ENCODE data around the gene CDKN1C. TPM values are rescaled to one million over a fixed set of nuclear protein-coding genes. Genes with fewer than 3 reads are reported as not detected.

CDKN1C gene
- total and polyA plus RNA-seq, 2 donors from 2014 or later, result 54.8 to 192 TPM

GRCh38 chr11:2892215-2892966 is 6.8 kb upstream of the CDKN1C start:
- TF ChIP-seq CTCF (IDR thresholded peaks at IDR 0.05; ENCODE audit: borderline replicate concordance, extremely low read depth, insufficient read depth), result peak; percentile 77
- Histone ChIP-seq H3K27ac (ENCODE audit: low read depth in 2 of 2, low read length in 2 of 2) (peak overlapping the region; percentile 57), H3K9me3 (ENCODE audit: control insufficient read depth in 2 of 3, insufficient read depth in 1 of 3, low read length in 3 of 3) (no peaks in the 10 kb centered on the region), H3K4me3 (ENCODE audit: low read length in 3 of 3) (peak overlapping the region; percentile 12 to 52 (median 35)), H3K9ac (ENCODE audit: low read length in 3 of 3) (peak overlapping the region in 1 of 3 donors; percentile 51), H3K36me3 (ENCODE audit: control insufficient read depth in 2 of 3, insufficient read depth in 3 of 3, low read length in 3 of 3) (no peaks in the 10 kb centered on the region), H3K27me3 (ENCODE audit: control insufficient read depth, insufficient read depth, low read length) (no peaks in the 10 kb centered on the region), H3K4me1 (ENCODE audit: control insufficient read depth in 2 of 3, insufficient read depth in 2 of 3, low read depth in 1 of 3, low read length in 3 of 3) (peaks cover 0 to 19% (median 12%) of the 10 kb centered on the region in 3 donors)
- FAIRE-seq (no peak), DNase-seq (peak; percentile 84 to 94 (median 90))
- intact Hi-C loops (cut with DNase I), result no loop called here

- DNase-seq, result peak in 1 of 5 donors; percentile 76
- H3K9me3 ChIP-seq (ENCODE audit: control insufficient read depth in 2 of 3, insufficient read depth in 1 of 3, low read length in 3 of 3), result no peaks in the 10 kb centered on the region
- peak overlapping the region in 1 of 3 donors; percentile 59 for H3K9ac ChIP-seq (ENCODE audit: low read length in 3 of 3)
- H3K27me3 ChIP-seq (ENCODE audit: control insufficient read depth, insufficient read depth, low read length), result no peaks in the 10 kb centered on the region
- peak overlapping the region in 1 of 3 donors; percentile 52 for H3K4me3 ChIP-seq (ENCODE audit: low read length in 3 of 3)
- intact Hi-C loops (cut with DNase I), result no loop called here
- no peak for FAIRE-seq
- H3K27ac ChIP-seq (ENCODE audit: low read depth in 2 of 2, low read length in 2 of 2), result peak overlapping the region; percentile 51 to 74
- TF ChIP-seq CTCF (IDR thresholded peaks at IDR 0.05; ENCODE audit: borderline replicate concordance, extremely low read depth, insufficient read depth), result no peak
- peaks cover 0 to 19% (median 15%) of the 10 kb centered on the region in 3 donors for H3K4me1 ChIP-seq (ENCODE audit: control insufficient read depth in 2 of 3, insufficient read depth in 2 of 3, low read depth in 1 of 3, low read length in 3 of 3)
- H3K36me3 ChIP-seq (ENCODE audit: control insufficient read depth in 2 of 3, insufficient read depth in 3 of 3, low read length in 3 of 3), result no peaks in the 10 kb centered on the region
These were observed 6.0 kb upstream of the CDKN1C start for GRCh38 chr11:2891326-2892214.

- FAIRE-seq (no peak), DNase-seq (peak; percentile 85 to 94 (median 93))
- no peak overlapping the region for H3K4me3 ChIP-seq (ENCODE audit: low read length in 3 of 3)
- no peaks in the 10 kb centered on the region for H3K9me3 ChIP-seq (ENCODE audit: control insufficient read depth in 2 of 3, insufficient read depth in 1 of 3, low read length in 3 of 3)
- no peaks in the 10 kb centered on the region for H3K36me3 ChIP-seq (ENCODE audit: control insufficient read depth in 2 of 3, insufficient read depth in 3 of 3, low read length in 3 of 3)
- H3K4me1 ChIP-seq (ENCODE audit: control insufficient read depth in 2 of 3, insufficient read depth in 2 of 3, low read depth in 1 of 3, low read length in 3 of 3), result peaks cover 0 to 21% (median 15%) of the 10 kb centered on the region in 3 donors
- peak overlapping the region; percentile 34 to 74 for H3K27ac ChIP-seq (ENCODE audit: low read depth in 2 of 2, low read length in 2 of 2)
- TF ChIP-seq CTCF (IDR thresholded peaks at IDR 0.05; ENCODE audit: borderline replicate concordance, extremely low read depth, insufficient read depth), result no peak
- intact Hi-C loops (cut with DNase I), result no loop called here
- peak overlapping the region in 1 of 3 donors; percentile 59 for H3K9ac ChIP-seq (ENCODE audit: low read length in 3 of 3)
- no peaks in the 10 kb centered on the region for H3K27me3 ChIP-seq (ENCODE audit: control insufficient read depth, insufficient read depth, low read length)
These were observed 5.1 kb upstream of the CDKN1C start for GRCh38 chr11:2890466-2891294.
